GM10266 (cell line): ENCODE measurements around the gene ZNF524.

ENCODE experiments used
- DNase-seq: peaks from one replicate; pipeline ENCODE4 v3.0.0; 2012; ENCODE audit errors: extremely low spot score
- CTCF ChIP-seq: IDR thresholded peaks from 2 replicates; pipeline ENCODE4 v1.5.1; 2012; ENCODE audit warnings: mild to moderate bottlenecking, low read depth; ENCODE audit not compliant: control insufficient read depth, insufficient read depth; ENCODE audit errors: missing control alignments

The ZNF524 gene

GRCh38 chr19:55646889-55647731 lies 47.0 kb downstream of the ZNF524 start:
- no peak for TF ChIP-seq CTCF
- DNase-seq = no peak

GRCh38 chr19:55647732-55648584 lies 47.9 kb downstream of the ZNF524 start, which contains the start of gene CCDC106:
Gene CCDC106 (plus strand): TSS chr19:55648212. CDS start chr19:55649047, 835 bp downstream.
- TF ChIP-seq CTCF = no peak
- DNase-seq = peak; percentile 71

GRCh38 chr19:55648585-55649267 lies 48.6 kb downstream of the ZNF524 start:
- TF ChIP-seq CTCF = no peak
- no peak for DNase-seq

- TF ChIP-seq CTCF = no peak
Observed at GRCh38 chr19:55649268-55650125, 49.4 kb downstream of the ZNF524 start.

GRCh38 chr19:55650126-55650557 lies 50.1 kb downstream of the ZNF524 start:
- no peak for TF ChIP-seq CTCF
- DNase-seq = peak; percentile 66

More at GRCh38 chr19:55649268-55650125, 49.4 kb downstream of the ZNF524 start:
- DNase-seq = no peak

GRCh38 chr19:55650602-55651230 lies 50.6 kb downstream of the ZNF524 start:
- no peak for TF ChIP-seq CTCF
- no peak for DNase-seq
